Measurements from ENCODE around the gene STYXL1. TPM values are rescaled to one million over a fixed set of nuclear protein-coding genes. Genes with fewer than 3 reads are reported as not detected.

Gene STYXL1
- total RNA-seq, 1 experiment from 2014 or later = 49.3 TPM

GRCh38 chr7:75988568-75989499 lies 59.0 kb downstream of the STYXL1 start:
- CTCF ChIA-PET = no interaction called here
- H3K36me3 Mint-ChIP-seq (ENCODE audit: insufficient read depth, unreplicated experiment) = peaks cover 23% of the 10 kb centered on the region
- TF ChIP-seq, protein P1, sequence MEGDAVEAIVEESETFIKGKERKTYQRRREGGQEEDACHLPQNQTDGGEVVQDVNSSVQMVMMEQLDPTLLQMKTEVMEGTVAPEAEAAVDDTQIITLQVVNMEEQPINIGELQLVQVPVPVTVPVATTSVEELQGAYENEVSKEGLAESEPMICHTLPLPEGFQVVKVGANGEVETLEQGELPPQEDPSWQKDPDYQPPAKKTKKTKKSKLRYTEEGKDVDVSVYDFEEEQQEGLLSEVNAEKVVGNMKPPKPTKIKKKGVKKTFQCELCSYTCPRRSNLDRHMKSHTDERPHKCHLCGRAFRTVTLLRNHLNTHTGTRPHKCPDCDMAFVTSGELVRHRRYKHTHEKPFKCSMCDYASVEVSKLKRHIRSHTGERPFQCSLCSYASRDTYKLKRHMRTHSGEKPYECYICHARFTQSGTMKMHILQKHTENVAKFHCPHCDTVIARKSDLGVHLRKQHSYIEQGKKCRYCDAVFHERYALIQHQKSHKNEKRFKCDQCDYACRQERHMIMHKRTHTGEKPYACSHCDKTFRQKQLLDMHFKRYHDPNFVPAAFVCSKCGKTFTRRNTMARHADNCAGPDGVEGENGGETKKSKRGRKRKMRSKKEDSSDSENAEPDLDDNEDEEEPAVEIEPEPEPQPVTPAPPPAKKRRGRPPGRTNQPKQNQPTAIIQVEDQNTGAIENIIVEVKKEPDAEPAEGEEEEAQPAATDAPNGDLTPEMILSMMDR (IDR thresholded peaks at IDR 0.05; ENCODE audit: unreplicated experiment) = no peak

DNA sequence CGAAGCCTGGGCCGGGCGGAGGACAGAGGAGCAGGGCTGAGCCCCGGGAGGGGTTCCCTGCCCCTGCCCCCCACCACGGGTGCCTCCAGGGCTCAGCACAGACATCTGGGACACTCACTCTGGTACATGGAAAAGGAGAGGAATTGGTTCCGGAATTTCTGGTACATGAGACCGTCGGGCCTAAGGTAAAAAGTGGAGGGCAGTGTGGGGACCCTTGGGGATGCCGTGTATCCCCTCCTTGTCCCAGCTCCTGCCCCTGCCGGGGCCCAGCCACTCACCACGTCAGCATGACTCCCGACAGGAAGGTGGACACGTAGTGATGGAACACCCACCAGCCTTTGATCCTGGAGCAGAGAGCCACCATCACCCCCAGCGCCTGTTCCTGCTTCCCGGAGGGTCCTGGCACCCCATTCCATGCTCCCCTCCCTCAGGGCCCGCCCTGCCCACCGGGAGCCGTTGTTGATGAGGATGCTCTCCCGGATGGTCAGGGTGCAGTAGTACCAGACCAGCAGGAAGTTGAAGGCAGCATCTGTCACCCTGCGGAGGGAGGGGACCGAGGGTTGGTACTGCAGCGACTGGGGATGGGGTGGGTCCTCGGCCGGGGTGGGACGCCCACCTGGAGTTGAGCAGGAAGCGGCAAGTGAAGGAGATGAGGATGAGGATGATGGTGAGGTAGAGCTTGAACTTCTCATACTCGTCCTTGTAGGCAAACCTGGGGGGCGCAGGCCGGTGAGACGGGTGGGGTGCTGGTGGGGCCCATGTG lies 59.8 kb downstream of the STYXL1 start:
- Mint-ChIP-seq H3K27me3 (ENCODE audit: insufficient read depth, unreplicated experiment) (no peaks in the 10 kb centered on the region), H3K4me3 (ENCODE audit: unreplicated experiment) (no peak overlapping the region), H3K36me3 (ENCODE audit: insufficient read depth, unreplicated experiment) (peaks cover 23% of the 10 kb centered on the region), H3K27ac (ENCODE audit: low read depth, unreplicated experiment) (no peak overlapping the region), H3K9me3 (ENCODE audit: unreplicated experiment) (no peaks in the 10 kb centered on the region), H3K4me1 (ENCODE audit: insufficient read depth, unreplicated experiment) (peaks cover 17% of the 10 kb centered on the region)
- intact Hi-C loops (cut with micrococcal nuclease) = no loop called here
- ChIA-PET POLR2A (no interaction called here), CTCF (no interaction called here)
- no peak for DNase-seq (ENCODE audit: unreplicated experiment)
- BruUV-seq (replicated peaks) = no TSS peak
- TF ChIP-seq, protein P1 (IDR thresholded peaks at IDR 0.05; ENCODE audit: unreplicated experiment) = no peak

More at GRCh38 chr7:75988568-75989499, 59.0 kb downstream of the STYXL1 start:
- BruUV-seq (replicated peaks) = no TSS peak
- DNase-seq (ENCODE audit: unreplicated experiment) = no peak
- Mint-ChIP-seq H3K9me3 (ENCODE audit: unreplicated experiment) (no peaks in the 10 kb centered on the region), H3K4me1 (ENCODE audit: insufficient read depth, unreplicated experiment) (peaks cover 17% of the 10 kb centered on the region), H3K27ac (ENCODE audit: low read depth, unreplicated experiment) (no peak overlapping the region), H3K27me3 (ENCODE audit: insufficient read depth, unreplicated experiment) (no peaks in the 10 kb centered on the region), H3K4me3 (ENCODE audit: unreplicated experiment) (no peak overlapping the region)
- intact Hi-C loops (cut with micrococcal nuclease) = no loop called here
- POLR2A ChIA-PET = no interaction called here

GRCh38 chr7:75987026-75987804 lies 60.6 kb downstream of the STYXL1 start:
- H3K4me1 Mint-ChIP-seq (ENCODE audit: insufficient read depth, unreplicated experiment) = peaks cover 17% of the 10 kb centered on the region
- no peak overlapping the region for H3K27ac Mint-ChIP-seq (ENCODE audit: low read depth, unreplicated experiment)
- TF ChIP-seq, protein P1 (IDR thresholded peaks at IDR 0.05; ENCODE audit: unreplicated experiment) = no peak
- H3K9me3 Mint-ChIP-seq (ENCODE audit: unreplicated experiment) = no peaks in the 10 kb centered on the region
- no peak for DNase-seq (ENCODE audit: unreplicated experiment)
- CTCF ChIA-PET = no interaction called here
- BruUV-seq (replicated peaks) = no TSS peak
- intact Hi-C loops (cut with micrococcal nuclease) = no loop called here
- no peaks in the 10 kb centered on the region for H3K27me3 Mint-ChIP-seq (ENCODE audit: insufficient read depth, unreplicated experiment)
- no peak overlapping the region for H3K4me3 Mint-ChIP-seq (ENCODE audit: unreplicated experiment)
- peaks cover 25% of the 10 kb centered on the region for H3K36me3 Mint-ChIP-seq (ENCODE audit: insufficient read depth, unreplicated experiment)
- POLR2A ChIA-PET = no interaction called here
